Measurements from ENCODE around the gene C11orf24.

- no peak for TF ChIP-seq EZH2phosphoT487 (IDR thresholded peaks at IDR 0.05; ENCODE audit: insufficient read depth, low read depth)
- no peak for TF ChIP-seq EZH2 (IDR thresholded peaks at IDR 0.05; ENCODE audit: insufficient read depth, poor library complexity, severe bottlenecking)
Measured at GRCh38 chr11:68311160-68312116, 39.7 kb upstream of the C11orf24 start.
